Measurements from ENCODE around the gene LINGO3.

The LINGO3 gene

DNA sequence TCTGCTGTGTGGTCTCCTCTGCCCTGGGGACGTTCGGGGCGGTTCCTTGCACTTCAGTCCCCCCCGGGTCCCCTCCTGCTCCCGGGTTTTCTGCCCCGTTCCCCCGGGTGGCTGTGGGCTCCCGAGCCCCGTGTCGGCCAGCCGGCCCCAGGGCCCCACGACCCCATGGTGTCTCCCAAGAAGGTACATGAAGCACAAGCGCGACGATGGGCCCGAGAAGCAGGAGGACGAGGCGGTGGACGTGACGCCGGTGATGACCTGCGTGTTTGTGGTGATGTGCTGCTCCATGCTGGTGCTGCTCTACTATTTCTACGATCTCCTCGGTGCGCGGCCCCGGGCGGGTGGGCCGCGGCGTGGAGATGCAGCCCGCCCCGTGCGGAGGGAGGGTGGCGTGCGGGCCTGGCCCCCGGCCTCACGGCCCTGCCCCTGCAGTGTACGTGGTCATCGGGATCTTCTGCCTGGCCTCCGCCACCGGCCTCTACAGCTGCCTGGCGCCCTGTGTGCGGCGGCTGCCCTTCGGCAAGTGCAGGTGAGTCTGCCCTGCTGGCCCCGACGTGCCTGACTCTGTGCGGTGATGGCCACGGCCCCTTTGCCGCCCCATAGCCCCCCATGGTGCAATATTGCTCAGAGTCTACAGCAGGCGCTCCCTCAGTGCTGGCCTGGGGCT, 31.8 kb upstream of the LINGO3 start:
- peaks cover 0 to 42% of the 10 kb centered on the region in 2 experiments; a peak in 1 of 3 replicates for H3K36me3 ChIP-seq (ENCODE audit: control insufficient read depth in 2 of 2, insufficient read depth in 1 of 2, low read length in 2 of 2)
- POLR2A ChIA-PET = no interaction called here
- CTCF ChIA-PET = no interaction called here
- TF ChIP-seq MEIS1 (CRISPR knock-in tag; IDR thresholded peaks at IDR 0.05; ENCODE audit: borderline replicate concordance) (no peak), TCF7L2 (IDR thresholded peaks at IDR 0.05; ENCODE audit: borderline replicate concordance, low read depth, low read length) (no peak)
- no peaks in the 10 kb centered on the region for H3K4me1 ChIP-seq (ENCODE audit: control insufficient read depth, insufficient read depth, low read length)
- H3K4me3 ChIP-seq (ENCODE audit: low read depth, low read length) = no peak overlapping the region
- no peaks in the 10 kb centered on the region for H3K9me3 ChIP-seq (ENCODE audit: control insufficient read depth, insufficient read depth, low read depth, low read length)
- no peak overlapping the region for H3K27ac ChIP-seq (ENCODE audit: extremely low read depth, low read depth, low read length)

DNA sequence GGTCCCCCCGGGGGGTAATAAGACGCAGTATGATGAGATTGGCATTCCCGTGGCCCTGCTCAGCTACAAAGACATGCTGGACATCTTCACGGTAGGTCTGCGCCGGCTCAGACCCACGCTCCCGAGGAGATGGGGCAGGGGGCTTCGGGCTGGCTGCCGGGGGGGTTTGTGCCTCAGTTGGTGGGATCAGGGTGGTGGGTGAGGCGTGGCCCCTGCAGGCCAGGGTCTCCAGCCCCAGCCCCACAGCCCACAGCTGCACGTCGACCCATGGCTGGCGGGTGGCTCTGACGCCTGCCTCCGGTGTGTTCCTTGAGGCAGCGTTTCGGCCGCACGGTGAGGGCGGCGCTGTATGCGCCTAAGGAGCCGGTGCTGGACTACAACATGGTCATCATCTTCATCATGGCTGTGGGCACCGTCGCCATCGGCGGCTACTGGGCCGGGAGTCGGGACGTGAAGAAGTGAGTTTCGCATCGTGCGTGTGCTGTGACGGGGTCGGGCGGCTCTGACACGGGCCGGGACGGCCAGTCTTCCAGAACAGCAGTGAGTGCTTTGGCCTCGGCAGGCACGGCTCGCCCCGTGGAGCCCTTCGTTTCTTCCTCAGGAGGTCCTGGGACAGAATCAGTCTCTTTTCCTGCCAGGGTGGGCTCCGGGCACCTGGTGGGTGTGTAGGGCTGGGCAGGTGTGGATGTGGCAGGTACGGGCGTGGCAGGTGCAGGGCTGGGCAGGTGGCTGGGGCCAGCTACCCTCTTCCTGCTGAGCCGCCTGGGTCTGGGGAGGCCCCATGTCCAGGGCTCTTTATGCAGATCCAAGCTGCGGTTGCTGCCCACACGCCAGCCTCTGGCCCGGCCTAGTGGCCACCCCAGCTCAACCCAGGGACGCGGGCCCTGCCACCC, 31.0 kb upstream of the LINGO3 start:
- POLR2A ChIA-PET = no interaction called here
- CTCF ChIA-PET = no interaction called here
- peaks cover 0 to 43% of the 10 kb centered on the region in 2 experiments; a peak in 1 of 3 replicates for H3K36me3 ChIP-seq (ENCODE audit: control insufficient read depth in 2 of 2, insufficient read depth in 1 of 2, low read length in 2 of 2)
- H3K27ac ChIP-seq (ENCODE audit: extremely low read depth, low read depth, low read length) = no peak overlapping the region
- H3K9me3 ChIP-seq (ENCODE audit: control insufficient read depth, insufficient read depth, low read depth, low read length) = no peaks in the 10 kb centered on the region
- TF ChIP-seq KLF8 (tag by site-specific recombination; IDR thresholded peaks at IDR 0.05) (peak; percentile 60; the same call in 1 of the 2 replicates), SCRT1 (tag by site-specific recombination; IDR thresholded peaks at IDR 0.05; ENCODE audit: borderline replicate concordance) (no peak), ZNF600 (tag by site-specific recombination; IDR thresholded peaks at IDR 0.05) (peak; percentile 85), ZNF555 (tag by site-specific recombination; conservative IDR thresholded peaks at IDR 0.05) (no peak), ZNF16 (tag by site-specific recombination; IDR thresholded peaks at IDR 0.05; ENCODE audit: low read depth) (no peak), ZFP41 (tag by site-specific recombination; IDR thresholded peaks at IDR 0.05; ENCODE audit: borderline replicate concordance) (no peak), ZNF169 (tag by site-specific recombination; IDR thresholded peaks at IDR 0.05) (no peak)
- no peaks in the 10 kb centered on the region for H3K4me1 ChIP-seq (ENCODE audit: control insufficient read depth, insufficient read depth, low read length)
- H3K4me3 ChIP-seq (ENCODE audit: low read depth, low read length) = no peak overlapping the region

DNA sequence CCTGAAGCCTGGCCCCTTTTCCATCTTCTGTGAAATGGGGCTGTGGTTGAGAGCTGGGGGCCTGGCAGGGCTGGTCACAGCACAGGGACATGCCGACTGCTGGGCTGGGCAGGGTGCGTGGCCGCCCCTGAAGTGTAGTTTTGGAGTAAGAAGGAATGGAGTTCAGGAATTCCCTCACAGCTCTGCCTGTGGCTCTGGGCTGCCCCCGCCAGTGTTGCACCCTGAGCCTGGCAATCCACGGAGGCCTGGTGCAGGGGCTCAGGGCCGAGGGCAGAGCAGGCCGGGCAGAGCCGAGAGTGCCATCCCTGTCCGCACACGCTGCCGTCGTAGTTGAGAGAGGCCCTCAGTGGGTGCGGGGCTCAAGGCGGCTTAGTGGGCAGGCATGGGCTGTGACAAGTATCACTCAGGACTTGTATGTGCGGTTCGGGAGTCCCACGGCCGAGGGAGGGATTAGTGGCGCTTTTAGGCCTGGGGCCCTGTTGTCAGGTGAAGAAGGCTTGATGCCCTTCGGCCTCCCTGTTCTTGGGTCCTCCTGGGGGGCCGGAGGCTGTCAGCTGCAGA, 30.2 kb upstream of the LINGO3 start:
- Histone ChIP-seq H3K9me3 (ENCODE audit: control insufficient read depth, insufficient read depth, low read depth, low read length) (no peaks in the 10 kb centered on the region), H3K4me3 (ENCODE audit: low read depth, low read length) (no peak overlapping the region), H3K36me3 (ENCODE audit: control insufficient read depth in 2 of 2, insufficient read depth in 1 of 2, low read length in 2 of 2) (peaks cover 0 to 43% of the 10 kb centered on the region in 2 experiments; a peak in 1 of 3 replicates), H3K4me1 (ENCODE audit: control insufficient read depth, insufficient read depth, low read length) (no peaks in the 10 kb centered on the region), H3K27ac (ENCODE audit: extremely low read depth, low read depth, low read length) (no peak overlapping the region)
- TF ChIP-seq ZNF354C (tag by site-specific recombination; IDR thresholded peaks at IDR 0.05; ENCODE audit: borderline replicate concordance, low read depth) (no peak), SCRT1 (tag by site-specific recombination; IDR thresholded peaks at IDR 0.05; ENCODE audit: borderline replicate concordance) (no peak)
- CTCF ChIA-PET = no interaction called here
- POLR2A ChIA-PET = no interaction called here

DNA sequence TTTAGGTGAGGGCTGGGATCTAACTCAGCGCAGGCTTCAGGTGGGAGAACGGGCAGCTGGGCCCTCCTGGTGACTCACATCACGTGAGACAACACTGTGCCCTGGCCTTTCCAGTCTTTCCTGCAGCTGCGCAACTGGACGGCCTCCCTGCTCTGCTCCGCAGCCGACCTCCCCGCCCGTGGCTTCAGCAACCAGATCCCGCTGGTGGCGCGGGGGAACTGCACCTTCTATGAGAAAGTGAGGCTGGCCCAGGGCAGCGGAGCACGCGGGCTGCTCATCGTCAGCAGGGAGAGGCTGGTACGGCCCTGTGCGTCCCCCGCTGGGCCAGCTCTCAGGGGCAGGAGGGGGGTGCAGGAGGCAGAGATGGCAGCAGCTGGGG, 29.4 kb upstream of the LINGO3 start:
- H3K27ac ChIP-seq (ENCODE audit: extremely low read depth, low read depth, low read length) = no peak overlapping the region
- H3K4me3 ChIP-seq (ENCODE audit: low read depth, low read length) = no peak overlapping the region
- POLR2A ChIA-PET = no interaction called here
- peaks cover 0 to 36% of the 10 kb centered on the region in 2 experiments; a peak in 1 of 3 replicates for H3K36me3 ChIP-seq (ENCODE audit: control insufficient read depth in 2 of 2, insufficient read depth in 1 of 2, low read length in 2 of 2)
- H3K9me3 ChIP-seq (ENCODE audit: control insufficient read depth, insufficient read depth, low read depth, low read length) = no peaks in the 10 kb centered on the region
- TF ChIP-seq, protein P1, sequence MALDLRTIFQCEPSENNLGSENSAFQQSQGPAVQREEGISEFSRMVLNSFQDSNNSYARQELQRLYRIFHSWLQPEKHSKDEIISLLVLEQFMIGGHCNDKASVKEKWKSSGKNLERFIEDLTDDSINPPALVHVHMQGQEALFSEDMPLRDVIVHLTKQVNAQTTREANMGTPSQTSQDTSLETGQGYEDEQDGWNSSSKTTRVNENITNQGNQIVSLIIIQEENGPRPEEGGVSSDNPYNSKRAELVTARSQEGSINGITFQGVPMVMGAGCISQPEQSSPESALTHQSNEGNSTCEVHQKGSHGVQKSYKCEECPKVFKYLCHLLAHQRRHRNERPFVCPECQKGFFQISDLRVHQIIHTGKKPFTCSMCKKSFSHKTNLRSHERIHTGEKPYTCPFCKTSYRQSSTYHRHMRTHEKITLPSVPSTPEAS (tag by site-specific recombination; IDR thresholded peaks at IDR 0.05) = no peak
- no peak for TF ChIP-seq ZNF585B (tag by site-specific recombination; IDR thresholded peaks at IDR 0.05)
- no peak for TF ChIP-seq ZNF354C (tag by site-specific recombination; IDR thresholded peaks at IDR 0.05; ENCODE audit: borderline replicate concordance, low read depth)
- peak; percentile 54 for TF ChIP-seq ZIC2 (tag by site-specific recombination; IDR thresholded peaks at IDR 0.05)
- TF ChIP-seq ZNF549 (tag by site-specific recombination; IDR thresholded peaks at IDR 0.05) = no peak
- TF ChIP-seq ZNF341 (tag by site-specific recombination; IDR thresholded peaks at IDR 0.05; ENCODE audit: low read depth) = 0 out of 2 replicates have a peak, but pooled peaks have one; percentile 33
- TF ChIP-seq ZNF600 (tag by site-specific recombination; IDR thresholded peaks at IDR 0.05) = peak; percentile 46; the same call in 1 of the 2 replicates
- TF ChIP-seq ZNF596 (tag by site-specific recombination; IDR thresholded peaks at IDR 0.05) = no peak
- peak; percentile 18; the same call in 1 of the 2 replicates for TF ChIP-seq PRDM1 (tag by site-specific recombination; IDR thresholded peaks at IDR 0.05)
- CTCF ChIA-PET = no interaction called here
- H3K4me1 ChIP-seq (ENCODE audit: control insufficient read depth, insufficient read depth, low read length) = no peaks in the 10 kb centered on the region
